Left forelimb (tissue), 1 donor: ENCODE results near the gene FAAP100.
A peak's percentile ranks its signal among the peaks of the same experiment; 100 is the strongest.

Experiments used
- DNase-seq: peaks from one replicate; pipeline ENCODE4 v3.0.0-alpha.2; 2018; ENCODE audit warnings: low spot score

FAAP100 gene

DNA sequence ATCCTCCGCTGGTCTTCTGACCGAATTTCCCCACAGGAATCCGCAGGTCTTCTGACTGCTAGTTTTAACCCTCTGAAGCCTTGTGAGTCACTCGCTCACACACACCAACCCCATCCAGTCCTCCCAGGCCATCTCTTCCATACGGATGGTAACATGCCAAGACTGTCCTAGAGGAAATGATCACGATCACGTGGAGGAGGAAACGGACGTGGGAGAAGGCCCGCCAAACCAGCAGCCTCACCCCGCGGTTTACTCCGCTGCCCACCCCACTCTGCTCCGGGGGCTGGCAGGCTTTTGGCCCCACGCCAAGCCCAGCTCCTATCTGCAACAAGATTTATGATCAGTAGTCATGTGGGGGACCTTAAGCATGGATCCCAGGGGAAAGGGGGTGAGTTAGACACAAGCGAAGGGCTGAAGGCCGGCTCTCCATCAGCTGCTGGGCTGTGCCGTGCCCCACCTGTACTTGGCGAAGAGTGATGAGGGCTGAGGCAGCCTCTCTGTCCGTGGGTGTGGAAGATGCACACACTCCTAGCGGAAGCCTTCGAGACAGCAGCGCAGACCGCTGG, 1.5 kb upstream of the FAAP100 start:
- no peak for DNase-seq

- peak; percentile 83 for DNase-seq
These were observed 964 bp upstream of the FAAP100 start for GRCh38 chr17:81553018-81553615.

- DNase-seq: no peak
These were observed 502 bp downstream of the FAAP100 start for GRCh38 chr17:81551458-81552243.

- DNase-seq: no peak
These were observed 1.2 kb downstream of the FAAP100 start for GRCh38 chr17:81550830-81551457.

DNA sequence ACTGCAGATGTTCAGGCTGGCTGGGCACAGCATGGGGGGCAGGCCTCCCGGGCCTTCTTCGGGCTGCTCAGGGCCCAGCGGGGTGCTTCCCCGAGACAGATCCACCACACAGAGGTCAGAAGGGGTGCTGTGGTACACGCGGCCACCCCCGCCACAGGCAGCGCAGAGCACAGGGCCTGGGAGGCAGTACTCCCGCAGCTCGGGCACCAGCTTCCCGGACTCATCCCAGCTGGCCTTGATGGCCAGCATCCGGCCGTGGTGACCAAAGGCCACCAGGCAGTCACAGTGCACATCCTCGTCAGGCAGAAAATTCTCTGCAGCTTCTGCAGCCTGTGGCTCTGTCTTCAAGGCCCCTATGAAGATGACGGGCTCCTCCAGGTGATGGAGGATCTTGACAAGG, 1.9 kb downstream of the FAAP100 start:
- DNase-seq: no peak

GRCh38 chr17:81549826-81550225, 2.3 kb downstream of the FAAP100 start:
- DNase-seq: no peak

DNA sequence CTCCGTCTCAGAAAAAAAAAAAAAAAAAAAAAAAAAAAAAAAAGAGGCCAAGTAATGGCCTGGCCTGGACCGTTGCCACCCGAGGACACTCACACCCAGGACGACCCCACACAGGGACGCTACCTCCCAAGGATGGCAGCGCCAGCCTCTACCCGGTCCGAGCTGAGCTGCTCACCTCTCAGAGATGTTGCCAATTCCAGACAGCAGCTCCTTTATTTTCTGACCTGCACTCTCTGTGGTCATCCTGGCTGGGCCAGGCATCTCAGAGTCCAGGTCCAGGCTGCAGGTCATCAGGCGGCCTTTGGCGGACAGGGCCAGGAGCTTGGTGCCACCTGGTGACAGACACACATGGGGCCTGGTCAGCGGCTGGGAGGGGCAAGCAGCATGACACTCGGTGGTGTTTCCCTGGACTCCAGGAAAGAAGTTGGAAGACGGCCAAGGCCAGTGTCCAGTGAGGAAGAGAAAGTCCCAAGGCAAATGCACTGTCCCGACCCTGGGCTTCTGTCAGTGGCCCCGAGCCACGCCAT, 3.1 kb downstream of the FAAP100 start:
- no peak for DNase-seq

DNA sequence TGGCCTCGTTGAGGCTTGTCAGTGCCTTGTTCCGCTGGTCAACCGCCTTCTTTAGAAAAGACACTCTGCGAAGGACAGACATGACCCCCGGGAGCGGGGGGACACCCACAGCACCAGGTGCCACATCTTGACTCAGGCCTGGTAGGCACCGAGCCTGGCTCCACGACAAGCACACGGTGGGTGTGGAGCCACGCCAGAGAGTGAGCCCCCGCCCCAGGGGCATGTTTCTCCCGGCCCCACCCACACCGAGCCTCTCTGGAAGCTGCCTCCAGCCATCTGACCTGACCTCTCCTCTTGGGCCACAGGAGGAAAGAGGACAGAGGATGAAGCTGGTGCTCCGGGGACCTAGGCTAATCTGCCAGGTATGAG, 4.6 kb downstream of the FAAP100 start:
- no peak for DNase-seq

DNA sequence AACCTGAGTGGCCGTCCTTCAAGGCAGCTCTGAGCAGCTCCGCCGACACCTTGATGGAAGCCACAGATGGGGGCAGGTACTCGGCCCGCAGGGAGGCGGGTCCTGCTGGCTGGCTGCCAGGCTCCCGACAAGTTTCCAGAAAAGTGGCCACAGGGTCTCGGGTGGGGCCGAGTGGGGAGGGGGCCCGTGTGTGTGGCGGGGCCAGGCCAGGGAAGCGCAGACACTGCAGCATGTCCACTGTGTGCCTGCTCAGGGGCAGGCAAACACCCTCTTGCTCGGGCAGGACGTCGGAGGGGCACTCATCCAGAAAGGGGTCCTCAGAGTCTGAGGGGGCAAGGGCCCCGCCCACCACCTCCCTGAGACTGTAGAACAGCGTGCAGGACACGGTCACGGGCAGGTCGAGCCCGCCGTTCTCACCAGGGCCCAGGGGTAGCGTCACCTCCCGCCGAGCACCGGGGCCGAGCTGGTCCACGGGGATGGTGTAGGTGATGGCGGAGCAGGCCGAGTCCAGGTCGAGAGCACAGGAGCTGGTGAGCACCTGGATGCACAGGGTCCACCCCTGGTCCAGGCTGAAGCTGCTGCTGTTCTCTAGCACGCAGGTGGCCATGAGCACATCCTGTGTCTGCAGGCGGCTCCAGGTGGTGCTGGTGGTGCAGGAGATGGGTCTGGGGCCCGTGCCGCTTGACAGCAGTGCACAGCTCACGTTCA, 5.1 kb downstream of the FAAP100 start:
- DNase-seq: no peak

GRCh38 chr17:81545160-81545949, 6.8 kb downstream of the FAAP100 start:
- no peak for DNase-seq

- no peak for DNase-seq
These were observed 7.7 kb downstream of the FAAP100 start for GRCh38 chr17:81544281-81544974.

DNA sequence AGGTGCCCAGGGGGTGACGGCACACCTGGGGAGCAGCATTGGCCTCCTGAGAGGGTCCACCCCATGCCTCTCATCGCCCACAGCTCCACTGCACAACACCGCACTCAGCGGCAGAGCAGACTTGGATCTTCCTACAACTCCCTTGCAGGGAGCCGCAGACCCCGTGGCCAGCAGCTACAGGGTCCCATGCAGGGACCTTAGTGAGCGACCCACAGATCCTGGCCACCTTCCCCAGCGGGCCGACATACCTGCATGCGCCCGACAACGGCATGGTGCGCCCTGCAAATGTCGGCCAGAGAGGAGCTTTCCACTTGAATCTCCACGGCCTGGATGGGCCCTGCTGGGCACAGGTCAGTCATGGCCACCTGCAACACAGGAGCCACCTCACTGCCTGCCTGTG, 8.4 kb downstream of the FAAP100 start:
- no peak for DNase-seq

DNA sequence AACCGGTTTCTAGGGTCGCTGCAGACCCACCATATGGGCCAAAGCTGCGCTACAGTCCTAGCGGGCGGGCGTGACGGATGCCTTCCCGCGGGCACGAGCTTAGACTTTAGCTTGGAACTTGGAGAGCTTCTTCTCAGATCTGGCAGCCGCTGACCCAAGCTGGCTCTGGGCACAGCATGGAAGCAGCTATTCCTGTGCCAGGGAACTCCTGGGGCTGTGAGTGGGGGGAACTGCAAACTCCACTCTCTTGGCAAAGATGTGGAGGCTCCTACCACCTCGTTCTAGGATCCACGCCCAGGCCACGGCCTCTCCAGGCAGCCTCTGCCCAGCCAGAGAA, 8.8 kb downstream of the FAAP100 start:
- no peak for DNase-seq

DNA sequence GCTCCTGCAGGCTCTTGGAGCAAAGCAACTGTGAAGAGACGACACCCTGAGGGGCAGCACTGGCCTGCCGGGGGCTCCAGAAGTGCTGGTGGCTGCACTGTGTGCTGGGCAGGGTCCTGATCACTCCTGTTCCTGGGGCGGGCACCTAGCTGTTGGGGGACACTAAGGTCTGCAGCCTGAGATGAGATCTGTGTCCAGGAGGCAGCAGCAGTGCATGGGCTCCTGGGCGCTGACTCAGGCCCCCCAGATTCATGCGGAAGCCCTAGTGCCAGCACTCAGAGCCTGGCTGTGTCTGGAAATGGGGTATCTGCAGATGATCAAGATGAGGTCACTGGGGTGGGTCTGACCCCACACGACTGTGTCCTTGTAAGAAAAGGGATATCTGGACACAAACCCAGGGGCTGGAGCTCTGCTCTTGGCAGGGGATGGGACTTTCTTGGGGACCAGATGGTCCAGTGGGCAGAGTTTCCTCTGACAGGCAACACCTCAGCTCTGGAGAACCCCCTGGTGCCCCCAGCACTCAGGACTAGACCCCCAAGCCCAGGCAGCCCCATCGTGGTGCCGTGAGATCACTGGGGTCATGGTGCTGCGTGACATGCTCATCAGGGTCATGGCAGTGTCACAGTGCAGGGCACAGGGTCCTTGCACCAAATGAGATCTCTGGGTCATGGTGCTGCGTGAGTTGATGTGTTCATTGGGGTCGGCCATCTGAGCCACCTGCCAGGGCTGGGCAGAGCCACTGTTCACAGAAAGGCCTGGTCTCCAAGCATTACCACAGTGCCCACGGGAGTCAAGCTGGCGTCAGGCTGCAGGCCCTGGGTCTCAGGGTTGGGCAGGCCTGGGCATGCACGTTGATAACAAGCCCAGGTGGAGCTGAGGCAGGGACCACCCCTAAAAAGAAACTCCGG, 9.5 kb downstream of the FAAP100 start:
- DNase-seq: no peak

GRCh38 chr17:81541123-81541522, 11.0 kb downstream of the FAAP100 start:
- DNase-seq: no peak

DNA sequence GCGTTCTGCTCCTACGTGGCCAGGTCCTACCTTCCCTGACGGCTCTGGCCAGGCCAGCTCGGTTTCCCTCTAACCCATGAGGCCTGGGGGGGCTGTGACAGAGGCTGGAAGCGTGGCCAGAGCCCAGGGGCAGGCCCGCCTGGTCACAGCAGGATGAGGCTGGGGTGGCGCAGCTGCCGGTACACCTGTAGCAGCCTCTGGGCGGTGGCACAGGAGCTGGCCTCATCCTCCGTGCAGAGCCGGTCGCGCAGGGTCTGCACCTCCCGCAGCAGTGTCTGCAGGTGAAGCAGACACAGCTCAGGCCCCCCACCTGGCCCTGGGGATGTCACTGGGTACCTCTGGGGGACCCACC, 11.5 kb downstream of the FAAP100 start:
- no peak for DNase-seq

DNA sequence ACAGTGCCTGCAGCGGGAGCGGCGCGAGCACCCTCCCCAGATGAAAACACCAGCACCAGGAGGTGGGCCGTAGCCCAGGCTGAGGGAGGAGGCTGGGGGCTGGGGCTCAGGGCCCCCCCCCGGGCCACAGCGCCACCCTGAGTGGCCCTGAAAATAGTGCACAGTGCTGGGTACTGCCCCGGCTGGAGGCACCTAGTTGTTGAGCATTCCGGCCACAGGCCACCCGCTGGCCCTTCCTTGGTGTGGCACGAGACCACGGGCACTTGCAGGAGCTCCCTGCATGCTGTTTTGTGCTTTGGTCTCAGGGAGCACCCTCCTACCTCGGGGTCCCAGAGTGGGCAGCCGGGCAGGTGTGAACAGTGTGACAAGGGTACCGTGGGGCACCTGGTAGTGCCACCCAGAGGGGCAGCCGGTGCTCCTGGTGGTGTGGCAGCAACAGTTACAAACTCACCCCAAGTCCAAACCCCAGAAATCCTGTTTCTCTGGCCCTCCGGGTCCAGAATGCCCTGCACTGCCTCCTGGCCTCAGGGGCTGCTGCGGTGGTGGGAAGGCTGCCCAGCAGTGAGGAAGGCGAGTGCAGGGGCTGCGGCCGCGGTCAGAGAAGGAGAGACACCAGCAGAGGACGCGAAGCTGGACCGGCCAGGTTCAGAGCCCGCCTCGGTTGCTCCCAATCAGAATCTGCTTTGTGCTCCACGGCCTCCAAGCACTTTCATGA, 12.0 kb downstream of the FAAP100 start:
- no peak for DNase-seq

DNA sequence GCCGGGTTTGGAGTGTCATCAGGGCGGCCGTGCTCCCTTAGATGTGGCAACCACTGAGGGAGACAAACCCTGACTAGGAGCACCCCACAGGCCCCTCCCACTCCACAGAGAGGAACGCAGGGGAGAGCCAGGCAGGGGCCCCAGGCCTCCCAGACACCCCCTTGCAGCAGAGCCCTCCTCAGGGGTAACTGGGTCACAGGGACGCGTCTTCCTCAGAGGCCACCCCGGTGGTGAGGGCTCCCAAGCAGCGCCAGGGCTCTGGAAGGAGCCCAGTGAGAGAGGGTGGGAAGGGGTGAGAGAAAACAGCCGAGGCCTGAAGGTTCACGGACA, 12.6 kb downstream of the FAAP100 start:
- no peak for DNase-seq
